ENCODE measurements around the gene FAM228A. TPM values are rescaled to one million over a fixed set of nuclear protein-coding genes. Genes with fewer than 3 reads are reported as not detected.

FAM228A gene
- total and polyA plus RNA-seq, 2 donors (not counting 1 experiment from before 2014, with no cell fraction given), result 0.07 TPM; not detected in 1

GRCh38 chr2:24203029-24203786 lies 28.4 kb downstream of the FAM228A start:
- Histone ChIP-seq H3K9me3 (ENCODE audit: control extremely low read depth in 1 of 3, control insufficient read depth in 2 of 3, insufficient read depth in 1 of 3, low read length in 2 of 3) (peaks cover 0 to 6% (median 0%) of the 10 kb centered on the region in 3 donors), H3K9ac (ENCODE audit: low read length) (no peak overlapping the region), H3K79me2 (ENCODE audit: control insufficient read depth, insufficient read depth, low read length) (no peaks in the 10 kb centered on the region), H3K4me2 (replicated peaks; ENCODE audit: low read depth, low read length, poor library complexity, severe bottlenecking) (no peak overlapping the region), H3K4me3 (ENCODE audit: control extremely low read depth in 1 of 5, extremely low read depth in 1 of 5, insufficient read depth in 1 of 5, low read depth in 2 of 5, low read length in 4 of 5) (no peak overlapping the region), H3K4me1 (ENCODE audit: control insufficient read depth in 2 of 2, insufficient read depth in 2 of 2, low read length in 2 of 2) (no peaks in the 10 kb centered on the region), H2AFZ (ENCODE audit: insufficient read depth, low read depth, low read length, poor library complexity, severe bottlenecking) (no peak overlapping the region), H3K27ac (ENCODE audit: low read length in 2 of 2) (no peak overlapping the region), H4K20me1 (ENCODE audit: control insufficient read depth, insufficient read depth, low read length, poor library complexity, severe bottlenecking) (no peaks in the 10 kb centered on the region), H3K36me3 (replicated peaks in 1 of 2; ENCODE audit: control extremely low read depth in 1 of 2, control insufficient read depth in 1 of 2, extremely low read depth in 1 of 2, insufficient read depth in 2 of 2, low read length in 1 of 2) (peaks cover 2 to 63% of the 10 kb centered on the region in 2 experiments), H3K27me3 (replicated peaks in 1 of 4; ENCODE audit: control extremely low read depth in 1 of 4, control insufficient read depth in 3 of 4, insufficient read depth in 4 of 4, low read length in 3 of 4) (no peaks in the 10 kb centered on the region)
- WGBS (ENCODE audit: insufficient coverage), result 97% methylated on average over 17 of the region's 19 CpGs
- DNase-seq, result no peak
- ATAC-seq (ENCODE audit: low read depth), result no peak
- TF ChIP-seq CTCF (IDR thresholded peaks at IDR 0.05) (no peak), EZH2 (IDR thresholded peaks at IDR 0.05; ENCODE audit: borderline replicate concordance, insufficient read depth, low read depth, low read length, poor library complexity, severe bottlenecking) (no peak)
- ChIA-PET POLR2A (interaction anchor here (0.7 kb wide), 1 partner anchor 590 kb away, joined by 6 read pairs; the partner anchor contains the start of genes CENPO and PTRHD1), CTCF (interaction anchor here (0.6 kb wide), 1 partner anchor 71 kb away, joined by 6 read pairs; no protein-coding TSS in a partner anchor)
- Mint-ChIP-seq H3K27me3 (no peaks in the 10 kb centered on the region), H3K4me1 (no peaks in the 10 kb centered on the region), H3K4me3 (no peak overlapping the region), H3K27ac (no peak overlapping the region), H3K9me3 (ENCODE audit: insufficient read depth) (no peaks in the 10 kb centered on the region)
- intact Hi-C loops (cut with micrococcal nuclease), result no loop called here

GRCh38 chr2:24203787-24204150 lies 28.9 kb downstream of the FAM228A start:
- no peak for DNase-seq
- H3K27ac ChIP-seq (ENCODE audit: low read length in 2 of 2), result no peak overlapping the region
- H3K27me3 ChIP-seq (replicated peaks in 1 of 4; ENCODE audit: control extremely low read depth in 1 of 4, control insufficient read depth in 3 of 4, insufficient read depth in 4 of 4, low read length in 3 of 4), result no peaks in the 10 kb centered on the region
- H3K36me3 ChIP-seq (replicated peaks in 1 of 2; ENCODE audit: control extremely low read depth in 1 of 2, control insufficient read depth in 1 of 2, extremely low read depth in 1 of 2, insufficient read depth in 2 of 2, low read length in 1 of 2), result peaks cover 2 to 69% of the 10 kb centered on the region in 2 experiments
- Mint-ChIP-seq H3K4me1 (no peaks in the 10 kb centered on the region), H3K4me3 (no peak overlapping the region), H3K27ac (no peak overlapping the region), H3K27me3 (no peaks in the 10 kb centered on the region), H3K9me3 (ENCODE audit: insufficient read depth) (no peaks in the 10 kb centered on the region)
- H2AFZ ChIP-seq (ENCODE audit: insufficient read depth, low read depth, low read length, poor library complexity, severe bottlenecking), result no peak overlapping the region
- no peak for ATAC-seq (ENCODE audit: low read depth)
- H3K9me3 ChIP-seq (ENCODE audit: control extremely low read depth in 1 of 3, control insufficient read depth in 2 of 3, insufficient read depth in 1 of 3, low read length in 2 of 3), result peaks cover 0 to 4% (median 0%) of the 10 kb centered on the region in 3 donors
- CTCF ChIA-PET, result interaction anchor here (0.6 kb wide), 1 partner anchor 12 kb away, joined by 4 read pairs; no protein-coding TSS in a partner anchor
- H3K79me2 ChIP-seq (ENCODE audit: control insufficient read depth, insufficient read depth, low read length), result no peaks in the 10 kb centered on the region
- POLR2A ChIA-PET, result no interaction called here
- no peak overlapping the region for H3K4me3 ChIP-seq (ENCODE audit: control extremely low read depth in 1 of 5, extremely low read depth in 1 of 5, insufficient read depth in 1 of 5, low read depth in 2 of 5, low read length in 4 of 5)
- no peak for TF ChIP-seq CTCF (IDR thresholded peaks at IDR 0.05)
- TF ChIP-seq EZH2 (IDR thresholded peaks at IDR 0.05; ENCODE audit: borderline replicate concordance, insufficient read depth, low read depth, low read length, poor library complexity, severe bottlenecking), result no peak
- intact Hi-C loops (cut with micrococcal nuclease), result no loop called here
- no peaks in the 10 kb centered on the region for H3K4me1 ChIP-seq (ENCODE audit: control insufficient read depth in 2 of 2, insufficient read depth in 2 of 2, low read length in 2 of 2)
- H3K4me2 ChIP-seq (replicated peaks; ENCODE audit: low read depth, low read length, poor library complexity, severe bottlenecking), result no peak overlapping the region
- H4K20me1 ChIP-seq (ENCODE audit: control insufficient read depth, insufficient read depth, low read length, poor library complexity, severe bottlenecking), result no peaks in the 10 kb centered on the region
- 89% methylated on average over 1 of the region's 5 CpGs for WGBS (ENCODE audit: insufficient coverage)
- no peak overlapping the region for H3K9ac ChIP-seq (ENCODE audit: low read length)

Measured in B cell (primary cell).